Retina (tissue), 1 donor: ENCODE data around the gene AJUBA.
A peak's percentile ranks its signal among the peaks of the same experiment; 100 is the strongest.
"Not testable (repeated sequence)": the region's sequence is repeated elsewhere in the genome, so short reads cannot be mapped to it uniquely, and the experiment has no call there.

Source experiments
- DNase-seq: peaks from one replicate; pipeline ENCODE4 v3.0.0-alpha.2; 2016

Gene AJUBA

GRCh38 chr14:22982477-22983245 is at the start of gene AJUBA:
Gene AJUBA, minus strand, starts transcription at chr14:22982551. Its CDS starts 285 bp downstream, at chr14:22982266.
- DNase-seq: peak; percentile 92

GRCh38 chr14:23030936-23031335 is 48.6 kb upstream of the AJUBA start:
- no peak for DNase-seq

- DNase-seq: no peak
Measured at GRCh38 chr14:23028799-23029198, 46.4 kb upstream of the AJUBA start.

- peak; percentile 46 for DNase-seq
Measured at GRCh38 chr14:23025151-23025814, 42.9 kb upstream of the AJUBA start.

- peak; percentile 52 for DNase-seq
Measured at GRCh38 chr14:23024612-23025075, 42.3 kb upstream of the AJUBA start.

- DNase-seq: no peak
Measured at GRCh38 chr14:23023795-23024152, 41.4 kb upstream of the AJUBA start.

- no peak for DNase-seq
Measured at GRCh38 chr14:23023022-23023794, 40.9 kb upstream of the AJUBA start.

- DNase-seq: no peak
Measured at GRCh38 chr14:23021889-23022442, 39.6 kb upstream of the AJUBA start.

- DNase-seq: peak; percentile 81
Measured at GRCh38 chr14:23021434-23021833, 39.1 kb upstream of the AJUBA start.

GRCh38 chr14:23020143-23021128 is 38.1 kb upstream of the AJUBA start:
- DNase-seq: no peak

- no peak for DNase-seq
Measured at GRCh38 chr14:23018107-23018506, 35.8 kb upstream of the AJUBA start.

- no peak for DNase-seq
Measured at GRCh38 chr14:23017091-23017490, 34.7 kb upstream of the AJUBA start.

- DNase-seq: no peak
Measured at GRCh38 chr14:23015618-23016017, 33.3 kb upstream of the AJUBA start.

GRCh38 chr14:23013749-23014054 is 31.4 kb upstream of the AJUBA start:
- DNase-seq: not testable (repeated sequence)

- no peak for DNase-seq
Measured at GRCh38 chr14:23013054-23013748, 30.9 kb upstream of the AJUBA start.

GRCh38 chr14:23009939-23010726 is 27.8 kb upstream of the AJUBA start, which contains the start of gene C14orf93:
Gene C14orf93, minus strand, starts transcription at chr14:23010143. Its CDS starts 11,120 bp downstream, at chr14:22999023.
- peak; percentile 86 for DNase-seq

GRCh38 chr14:23009483-23009938 is 27.2 kb upstream of the AJUBA start:
- DNase-seq: no peak

GRCh38 chr14:23008831-23009230 is 26.5 kb upstream of the AJUBA start:
- no peak for DNase-seq

GRCh38 chr14:23006544-23007419 is 24.4 kb upstream of the AJUBA start:
- DNase-seq: peak; percentile 99
